SK-N-MC (cell line): ENCODE measurements around the gene CARM1.

ENCODE experiments used
- EZH2 ChIP-seq: fragments of 200-600 bp; sonication (generic); IDR thresholded peaks from one replicate; pipeline ENCODE4 v1.6.1; 2017; ENCODE audit warnings: antibody characterized with exemption
- POLR2AphosphoS5 ChIP-seq: IDR thresholded peaks from 2 replicates; pipeline ENCODE4 v1.6.1; 2012; ENCODE audit warnings: mild to moderate bottlenecking, low read depth, low read length, borderline replicate concordance

DNA sequence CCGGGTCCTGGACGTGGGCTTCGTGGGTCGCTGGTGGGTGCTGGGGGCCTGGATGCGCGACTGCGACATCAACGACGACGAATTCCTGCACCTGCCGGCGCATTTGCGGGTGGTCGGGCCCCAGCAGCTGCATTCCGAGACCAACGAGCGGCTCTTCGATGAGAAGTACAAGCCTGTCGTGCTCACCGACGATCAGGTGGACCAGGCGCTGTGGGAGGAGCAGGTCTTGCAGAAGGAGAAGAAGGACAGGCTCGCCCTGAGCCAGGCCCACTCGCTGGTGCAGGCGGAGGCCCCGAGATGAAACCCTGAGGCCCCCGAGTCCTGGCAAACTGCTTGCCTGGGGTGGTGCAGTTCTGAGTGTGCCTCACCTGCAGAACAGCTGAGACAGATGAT lies 58.0 kb downstream of the CARM1 start:
- TF ChIP-seq EZH2, result no peak
- TF ChIP-seq POLR2AphosphoS5, result no peak
